ENCODE results near the gene ZBTB17.

DNA sequence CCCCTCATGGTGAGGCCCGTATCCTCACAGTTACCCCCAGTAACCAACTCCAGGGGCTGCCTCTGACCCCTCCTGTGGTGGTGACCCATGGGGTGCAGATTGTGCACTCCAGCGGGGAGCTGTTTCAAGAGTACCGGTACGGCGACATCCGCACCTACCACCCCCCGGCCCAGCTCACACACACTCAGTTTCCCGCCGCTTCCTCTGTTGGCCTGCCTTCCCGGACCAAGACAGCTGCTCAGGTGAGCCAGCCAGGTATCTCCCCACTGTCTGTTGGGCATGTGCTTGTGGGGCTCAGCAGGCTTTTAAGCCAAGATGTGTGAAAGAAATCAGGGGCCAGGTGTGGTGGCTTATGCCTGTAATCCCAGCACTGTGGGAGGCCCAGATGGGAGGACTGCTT lies 39.9 kb downstream of the ZBTB17 start:
- TF ChIP-seq, protein P1, sequence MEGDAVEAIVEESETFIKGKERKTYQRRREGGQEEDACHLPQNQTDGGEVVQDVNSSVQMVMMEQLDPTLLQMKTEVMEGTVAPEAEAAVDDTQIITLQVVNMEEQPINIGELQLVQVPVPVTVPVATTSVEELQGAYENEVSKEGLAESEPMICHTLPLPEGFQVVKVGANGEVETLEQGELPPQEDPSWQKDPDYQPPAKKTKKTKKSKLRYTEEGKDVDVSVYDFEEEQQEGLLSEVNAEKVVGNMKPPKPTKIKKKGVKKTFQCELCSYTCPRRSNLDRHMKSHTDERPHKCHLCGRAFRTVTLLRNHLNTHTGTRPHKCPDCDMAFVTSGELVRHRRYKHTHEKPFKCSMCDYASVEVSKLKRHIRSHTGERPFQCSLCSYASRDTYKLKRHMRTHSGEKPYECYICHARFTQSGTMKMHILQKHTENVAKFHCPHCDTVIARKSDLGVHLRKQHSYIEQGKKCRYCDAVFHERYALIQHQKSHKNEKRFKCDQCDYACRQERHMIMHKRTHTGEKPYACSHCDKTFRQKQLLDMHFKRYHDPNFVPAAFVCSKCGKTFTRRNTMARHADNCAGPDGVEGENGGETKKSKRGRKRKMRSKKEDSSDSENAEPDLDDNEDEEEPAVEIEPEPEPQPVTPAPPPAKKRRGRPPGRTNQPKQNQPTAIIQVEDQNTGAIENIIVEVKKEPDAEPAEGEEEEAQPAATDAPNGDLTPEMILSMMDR (IDR thresholded peaks at IDR 0.05), result no peak
- TF ChIP-seq ZFX (IDR thresholded peaks at IDR 0.05; ENCODE audit: borderline replicate concordance), result no peak
